GM12801 (cell line): ENCODE measurements around the gene ELAVL2.

ENCODE experiments used
- CTCF ChIP-seq: IDR thresholded peaks from one replicate; pipeline ENCODE4 v1.5.1; 2011; ENCODE audit warnings: control low read depth; ENCODE audit not compliant: insufficient read length; ENCODE audit errors: extremely low read depth

ELAVL2 gene

GRCh38 chr9:23796209-23796608, 29.8 kb downstream of the ELAVL2 start:
- no peak for TF ChIP-seq CTCF

GRCh38 chr9:23790351-23791260, 35.4 kb downstream of the ELAVL2 start:
- no peak for TF ChIP-seq CTCF

- TF ChIP-seq CTCF = no peak
Observed at GRCh38 chr9:23789529-23790254, 36.3 kb downstream of the ELAVL2 start.

GRCh38 chr9:23784962-23785361, 41.1 kb downstream of the ELAVL2 start:
- TF ChIP-seq CTCF = no peak

- no peak for TF ChIP-seq CTCF
Observed at GRCh38 chr9:23783509-23783908, 42.5 kb downstream of the ELAVL2 start.

GRCh38 chr9:23779220-23779619, 46.8 kb downstream of the ELAVL2 start:
- TF ChIP-seq CTCF = no peak

- no peak for TF ChIP-seq CTCF
Observed at GRCh38 chr9:23777328-23777727, 48.7 kb downstream of the ELAVL2 start.
